Transverse colon (tissue), 3 donors: ENCODE data around the gene AKR1B15.

Experiments used
- CTCF ChIP-seq, 5 experiments: fragments of 200-600 bp in 3 of 5; fragments of 450-650 bp in 2 of 5; sonication (generic) in 3 of 5; IDR thresholded peaks; 1 replicate in 2 of 5; 2 replicates in 3 of 5; pipeline ENCODE4 v1.5.1; 2016 to 2017; ENCODE audit warnings: antibody characterized with exemption in 5 of 5, inconsistent platforms in 3 of 5, mild to moderate bottlenecking in 2 of 5, moderate library complexity in 1 of 5
- POLR2A ChIP-seq: fragments of 450-650 bp; IDR thresholded peaks from one replicate; pipeline ENCODE4 v1.6.1; 2016; ENCODE audit warnings: antibody characterized with exemption, mild to moderate bottlenecking, moderate library complexity

GRCh38 chr7:134602881-134603451 lies 54.1 kb downstream of the AKR1B15 start:
- no peak for TF ChIP-seq POLR2A
- TF ChIP-seq CTCF (IDR thresholded peaks at IDR 0.05), result no peak
